ENCODE measurements around the gene REC114. TPM values are rescaled to one million over a fixed set of nuclear protein-coding genes. Genes with fewer than 3 reads are reported as not detected.

The REC114 gene
- polyA plus RNA-seq, 3 donors = not detected

- H3K9ac ChIP-seq (ENCODE audit: insufficient read depth, low read length, poor library complexity, severe bottlenecking) = no peak overlapping the region
- no peak overlapping the region for H3K4me2 ChIP-seq (replicated peaks; ENCODE audit: extremely low read depth, low read length, poor library complexity, severe bottlenecking)
- peaks cover 0 to 1% (median 0%) of the 10 kb centered on the region in 7 donors for H3K9me3 Mint-ChIP-seq
- H3K27me3 ChIP-seq (ENCODE audit: control insufficient read depth in 2 of 2, insufficient read depth in 2 of 2, low read length in 2 of 2) = peaks cover 14 to 17% of the 10 kb centered on the region in 2 donors
- intact Hi-C loops (cut with micrococcal nuclease) = no loop called here
- no peak overlapping the region for H3K4me3 ChIP-seq (replicated peaks in 1 of 3; ENCODE audit: low read depth in 2 of 3, low read length in 3 of 3)
- H3K79me2 ChIP-seq (ENCODE audit: insufficient read depth, low read length) = no peaks in the 10 kb centered on the region
- no peaks in the 10 kb centered on the region for H3K9me3 ChIP-seq (replicated peaks in 1 of 2; ENCODE audit: control insufficient read depth in 1 of 2, insufficient read depth in 1 of 2, low read length in 2 of 2)
- no peak overlapping the region for H2AFZ ChIP-seq (ENCODE audit: insufficient read depth, low read depth, low read length, poor library complexity, severe bottlenecking)
- no peak overlapping the region for H3K27ac ChIP-seq (ENCODE audit: low read depth in 1 of 2, low read length in 2 of 2)
- no peaks in the 10 kb centered on the region for H3K4me1 ChIP-seq (ENCODE audit: control insufficient read depth in 1 of 2, insufficient read depth in 2 of 2, low read length in 2 of 2)
- WGBS (ENCODE audit: insufficient coverage) = 100% methylated on average over 1 of the region's 1 CpG
- H3K36me3 Mint-ChIP-seq = no peaks in the 10 kb centered on the region
- no peaks in the 10 kb centered on the region for H3K36me3 ChIP-seq (replicated peaks in 1 of 2; ENCODE audit: control insufficient read depth in 1 of 2, insufficient read depth in 2 of 2, low read length in 2 of 2)
- H3K27me3 Mint-ChIP-seq (ENCODE audit: low read depth in 3 of 3) = peaks cover 7 to 18% (median 13%) of the 10 kb centered on the region in 3 donors
- peak in 1 of 3 donors; percentile 52 for DNase-seq
- H4K20me1 ChIP-seq (ENCODE audit: insufficient read depth, low read length) = no peaks in the 10 kb centered on the region
- no peak for TF ChIP-seq CTCF (IDR thresholded peaks at IDR 0.05)
- no peak overlapping the region for H3K4me3 Mint-ChIP-seq
- no peak overlapping the region for H3K27ac Mint-ChIP-seq
- H3K4me1 Mint-ChIP-seq = no peaks in the 10 kb centered on the region
These were observed 18.5 kb upstream of the REC114 start for GRCh38 chr15:73424506-73424905.

GRCh38 chr15:73425510-73425909 lies 17.5 kb upstream of the REC114 start:
- Mint-ChIP-seq H3K4me3 (no peak overlapping the region), H3K27ac (no peak overlapping the region), H3K4me1 (no peaks in the 10 kb centered on the region), H3K27me3 (ENCODE audit: low read depth in 3 of 3) (peaks cover 7 to 19% (median 16%) of the 10 kb centered on the region in 3 donors), H3K36me3 (no peaks in the 10 kb centered on the region), H3K9me3 (peaks cover 0 to 1% (median 0%) of the 10 kb centered on the region in 7 donors)
- H3K4me3 ChIP-seq (replicated peaks in 1 of 3; ENCODE audit: low read depth in 2 of 3, low read length in 3 of 3) = no peak overlapping the region
- no peak for DNase-seq
- H3K9ac ChIP-seq (ENCODE audit: insufficient read depth, low read length, poor library complexity, severe bottlenecking) = no peak overlapping the region
- no peaks in the 10 kb centered on the region for H3K9me3 ChIP-seq (replicated peaks in 1 of 2; ENCODE audit: control insufficient read depth in 1 of 2, insufficient read depth in 1 of 2, low read length in 2 of 2)
- no peak overlapping the region for H3K27ac ChIP-seq (ENCODE audit: low read depth in 1 of 2, low read length in 2 of 2)
- no peak overlapping the region for H2AFZ ChIP-seq (ENCODE audit: insufficient read depth, low read depth, low read length, poor library complexity, severe bottlenecking)
- no peak overlapping the region for H3K4me2 ChIP-seq (replicated peaks; ENCODE audit: extremely low read depth, low read length, poor library complexity, severe bottlenecking)
- TF ChIP-seq CTCF (IDR thresholded peaks at IDR 0.05) = no peak
- peaks cover 20 to 23% of the 10 kb centered on the region in 2 donors for H3K27me3 ChIP-seq (ENCODE audit: control insufficient read depth in 2 of 2, insufficient read depth in 2 of 2, low read length in 2 of 2)
- intact Hi-C loops (cut with micrococcal nuclease) = no loop called here
- H3K36me3 ChIP-seq (replicated peaks in 1 of 2; ENCODE audit: control insufficient read depth in 1 of 2, insufficient read depth in 2 of 2, low read length in 2 of 2) = no peaks in the 10 kb centered on the region
- H3K79me2 ChIP-seq (ENCODE audit: insufficient read depth, low read length) = no peaks in the 10 kb centered on the region
- H3K4me1 ChIP-seq (ENCODE audit: control insufficient read depth in 1 of 2, insufficient read depth in 2 of 2, low read length in 2 of 2) = no peaks in the 10 kb centered on the region
- WGBS (ENCODE audit: insufficient coverage) = 100% methylated on average over 1 of the region's 2 CpGs
- H4K20me1 ChIP-seq (ENCODE audit: insufficient read depth, low read length) = no peaks in the 10 kb centered on the region

Data from CD14-positive monocyte (primary cell).